ENCODE measurements around the gene ORC6.

ORC6 gene

DNA sequence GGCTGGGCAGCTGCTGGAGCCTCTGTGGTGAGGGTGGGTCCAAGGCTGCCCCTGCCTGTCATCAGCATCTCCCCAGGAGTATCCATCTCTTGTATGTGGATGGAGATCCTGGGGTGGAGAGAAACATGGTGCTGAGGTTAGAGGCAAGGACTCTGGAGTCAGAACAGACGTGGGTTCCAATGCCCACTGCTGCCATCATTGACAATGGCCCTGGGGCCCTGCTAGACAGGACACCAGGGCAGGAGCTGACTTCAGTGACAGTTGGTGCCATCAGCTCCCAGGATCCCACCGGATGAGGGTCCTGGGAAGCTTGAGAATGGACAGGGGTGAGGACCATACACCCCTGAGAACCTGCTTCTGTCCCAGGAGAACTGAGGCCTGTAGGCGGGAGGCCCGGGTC is 43.1 kb downstream of the ORC6 start:
- no peak for DNase-seq (ENCODE audit: low spot score)
- TF ChIP-seq, protein P1, sequence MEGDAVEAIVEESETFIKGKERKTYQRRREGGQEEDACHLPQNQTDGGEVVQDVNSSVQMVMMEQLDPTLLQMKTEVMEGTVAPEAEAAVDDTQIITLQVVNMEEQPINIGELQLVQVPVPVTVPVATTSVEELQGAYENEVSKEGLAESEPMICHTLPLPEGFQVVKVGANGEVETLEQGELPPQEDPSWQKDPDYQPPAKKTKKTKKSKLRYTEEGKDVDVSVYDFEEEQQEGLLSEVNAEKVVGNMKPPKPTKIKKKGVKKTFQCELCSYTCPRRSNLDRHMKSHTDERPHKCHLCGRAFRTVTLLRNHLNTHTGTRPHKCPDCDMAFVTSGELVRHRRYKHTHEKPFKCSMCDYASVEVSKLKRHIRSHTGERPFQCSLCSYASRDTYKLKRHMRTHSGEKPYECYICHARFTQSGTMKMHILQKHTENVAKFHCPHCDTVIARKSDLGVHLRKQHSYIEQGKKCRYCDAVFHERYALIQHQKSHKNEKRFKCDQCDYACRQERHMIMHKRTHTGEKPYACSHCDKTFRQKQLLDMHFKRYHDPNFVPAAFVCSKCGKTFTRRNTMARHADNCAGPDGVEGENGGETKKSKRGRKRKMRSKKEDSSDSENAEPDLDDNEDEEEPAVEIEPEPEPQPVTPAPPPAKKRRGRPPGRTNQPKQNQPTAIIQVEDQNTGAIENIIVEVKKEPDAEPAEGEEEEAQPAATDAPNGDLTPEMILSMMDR (IDR thresholded peaks at IDR 0.05; ENCODE audit: extremely low read depth, missing control alignments): no peak

DNA sequence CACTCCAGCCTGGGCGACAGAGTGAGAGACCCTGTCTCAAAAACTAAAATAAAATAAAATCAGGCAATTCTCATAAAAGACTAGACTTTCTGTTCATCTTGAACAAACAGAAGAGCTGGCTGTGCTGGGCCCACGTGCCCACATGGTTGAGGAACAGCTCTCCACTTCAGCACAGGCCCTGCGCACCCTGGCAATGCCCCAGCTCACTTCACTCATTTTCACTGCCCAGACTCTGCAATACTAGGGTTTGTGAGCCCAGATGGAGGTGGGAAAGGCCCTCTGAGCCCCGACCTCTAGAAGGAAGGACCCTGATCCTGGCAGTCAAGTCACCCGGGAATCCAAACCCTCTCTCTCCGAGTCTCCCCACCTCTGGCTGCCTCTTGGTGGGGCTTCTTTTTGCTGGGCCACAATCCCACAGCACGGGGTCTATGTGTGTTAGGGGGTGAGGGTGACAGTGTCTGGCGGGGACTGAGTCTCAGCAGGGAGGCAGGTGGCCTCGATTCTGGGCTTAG is 43.9 kb downstream of the ORC6 start:
- no peak for DNase-seq (ENCODE audit: low spot score)

DNA sequence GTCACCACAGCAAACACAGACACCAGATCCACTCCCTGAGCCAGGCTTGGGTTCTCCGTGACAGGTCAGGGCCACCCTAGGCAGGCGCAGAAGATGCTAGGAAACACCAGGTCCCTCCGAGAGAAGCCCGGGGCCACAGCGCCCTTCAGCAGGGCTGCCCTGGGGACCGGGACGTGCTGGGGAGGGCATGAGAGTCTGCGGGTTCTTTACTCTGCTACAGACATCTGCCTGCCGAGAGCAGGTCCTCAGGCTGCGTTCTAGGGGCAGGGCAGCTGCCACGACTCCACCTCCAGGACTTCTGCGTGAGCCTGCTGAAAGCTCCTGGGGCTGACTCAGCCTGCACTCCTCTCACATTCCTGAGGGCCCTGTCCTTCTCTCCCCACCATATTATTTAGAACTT is 47.2 kb downstream of the ORC6 start:
- TF ChIP-seq, protein P1 (IDR thresholded peaks at IDR 0.05; ENCODE audit: extremely low read depth, missing control alignments): no peak

More for the DNA sequence above, 43.9 kb downstream of the ORC6 start:
- TF ChIP-seq, protein P1 (IDR thresholded peaks at IDR 0.05; ENCODE audit: extremely low read depth, missing control alignments): no peak

DNA sequence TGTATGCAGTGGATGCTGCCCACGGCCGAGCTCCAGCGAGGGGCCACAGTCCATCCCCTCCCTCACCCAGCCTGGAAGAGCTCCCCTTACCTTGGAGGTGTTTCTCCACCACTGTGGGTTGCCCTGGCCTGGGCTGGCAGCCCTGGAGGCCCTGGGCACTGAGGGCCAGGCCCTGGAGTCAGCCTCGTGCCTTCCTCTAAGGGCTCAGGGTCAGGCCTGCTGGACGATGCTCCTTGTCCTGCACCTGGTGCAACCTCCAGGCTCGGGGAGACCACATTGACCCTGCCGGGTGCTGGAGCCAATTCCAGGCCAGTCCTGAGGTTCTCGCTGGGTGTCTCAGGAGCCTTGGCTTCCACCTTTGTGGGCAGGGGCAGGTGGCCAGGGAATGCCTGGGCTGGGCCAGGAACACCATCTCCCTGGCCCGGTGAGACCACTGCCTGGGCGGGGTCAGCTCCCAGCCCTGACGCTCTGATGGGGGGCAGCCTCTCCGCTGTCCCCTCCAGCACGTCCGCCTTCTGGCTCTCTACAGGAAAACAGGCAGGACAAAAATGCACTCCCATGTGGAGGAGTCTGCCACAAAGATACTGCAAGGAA is 48.3 kb downstream of the ORC6 start:
- TF ChIP-seq, protein P1 (IDR thresholded peaks at IDR 0.05; ENCODE audit: extremely low read depth, missing control alignments): no peak
- DNase-seq (ENCODE audit: low spot score): no peak

More for the DNA sequence above, 47.2 kb downstream of the ORC6 start:
- DNase-seq (ENCODE audit: low spot score): no peak

DNA sequence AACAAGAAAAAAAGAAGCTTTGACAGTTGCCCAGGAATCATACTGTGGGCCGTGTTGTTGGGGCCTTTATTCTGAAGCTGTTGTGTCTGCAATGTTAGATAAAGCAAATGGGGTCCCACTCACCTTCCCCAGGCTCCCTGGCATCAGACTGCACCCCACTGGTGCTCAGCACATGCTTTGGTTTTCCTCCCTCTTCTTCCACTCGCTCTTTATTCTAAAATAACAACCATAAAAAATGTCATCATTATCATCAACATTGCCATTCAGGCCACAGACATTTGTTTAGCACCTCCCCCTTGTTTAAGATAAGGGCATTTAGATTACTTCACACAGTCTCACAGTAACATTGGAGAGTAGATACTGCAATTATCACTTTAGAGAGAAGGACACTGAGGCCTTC is 50.5 kb downstream of the ORC6 start:
- TF ChIP-seq, protein P1 (IDR thresholded peaks at IDR 0.05; ENCODE audit: extremely low read depth, missing control alignments): no peak
- no peak for DNase-seq (ENCODE audit: low spot score)

DNA sequence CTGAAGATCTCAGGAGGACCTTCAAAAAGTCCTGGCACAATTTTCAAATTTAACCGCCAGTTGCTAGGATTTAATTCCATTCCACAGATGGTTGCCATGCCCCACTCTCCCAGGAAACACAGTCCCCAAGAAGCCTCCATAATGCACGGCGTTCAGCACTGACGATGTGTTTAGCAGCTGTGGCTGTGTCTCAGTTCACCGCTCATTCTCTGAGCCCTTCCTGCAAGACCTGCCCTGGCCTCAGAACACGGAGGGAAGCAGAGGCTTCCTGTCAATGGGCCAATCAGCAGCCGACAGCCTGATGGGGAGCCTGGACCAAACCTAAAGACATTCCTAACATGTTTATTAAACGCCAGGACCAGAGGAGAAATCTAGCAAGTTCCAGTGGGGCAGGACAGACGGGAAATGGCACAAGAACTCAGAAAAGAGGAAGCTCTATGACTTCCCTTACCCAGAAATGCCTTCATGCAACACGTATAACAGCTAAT is 53.8 kb downstream of the ORC6 start:
- peak; percentile 80 for DNase-seq (ENCODE audit: low spot score)
- TF ChIP-seq, protein P1 (IDR thresholded peaks at IDR 0.05; ENCODE audit: extremely low read depth, missing control alignments): no peak

DNA sequence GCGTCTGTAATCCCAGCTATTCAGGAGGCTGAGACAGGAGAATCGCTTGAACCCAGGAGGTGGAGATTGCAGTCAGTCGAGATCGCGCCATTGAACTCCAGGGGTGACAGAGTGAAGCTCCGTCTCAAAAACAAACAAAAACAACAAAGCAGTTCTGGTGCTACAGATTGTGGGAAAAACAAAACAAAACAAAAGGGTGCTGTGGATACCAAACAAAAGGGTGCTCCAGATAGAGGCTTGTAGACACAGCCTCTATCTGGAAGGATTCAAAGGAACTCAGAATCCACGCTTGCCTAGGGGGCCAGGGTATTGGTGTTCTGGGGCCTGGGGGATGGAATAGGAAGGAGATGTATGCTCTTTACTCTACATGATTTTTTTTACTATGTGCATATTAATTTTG is 56.2 kb downstream of the ORC6 start:
- DNase-seq (ENCODE audit: low spot score): no peak
- TF ChIP-seq, protein P1 (IDR thresholded peaks at IDR 0.05; ENCODE audit: extremely low read depth, missing control alignments): no peak

All from GM20000 (cell line).